Lower leg skin (tissue), 4 donors: ENCODE data around the gene WBP2. TPM values are rescaled to one million over a fixed set of nuclear protein-coding genes. Genes with fewer than 3 reads are reported as not detected.

ENCODE experiments used
- DNase-seq, 2 donors: peaks; one replicate each; pipeline ENCODE4 v3.0.0-alpha.2; 2019; ENCODE audit warnings: low spot score in 2 of 2
- H3K4me3 ChIP-seq: fragments of 200-600 bp; sonication (generic); 2 replicates; pipeline ENCODE4 v1.5.1; 2017; ENCODE audit warnings: mild to moderate bottlenecking, low read depth; ENCODE audit not compliant: poor library complexity, severe bottlenecking
- POLR2A ChIP-seq, 2 donors: fragments of 450-650 bp; IDR thresholded peaks; one replicate each; pipeline ENCODE4 v1.6.1; 2016 to 2017; ENCODE audit warnings: antibody characterized with exemption in 2 of 2, mild to moderate bottlenecking in 1 of 2, moderate library complexity in 1 of 2
- WGBS, 2 donors: methylation state at CpG; one replicate each; pipeline ENCODE4 v1.1.5; 2018; 5-methylcytosine and 5-hydroxymethylcytosine counted together
- intact Hi-C: fragments of 100-400 bp; cut with DNase I; formaldehyde crosslinking; loops from one replicate; pipeline ENCODE4 v1.15.0; 2023; ENCODE audit warnings: low total_unique reads
- total RNA-seq, 4 donors: library from RNA; depleted of rRNA; stranded (reverse); fragments of >200 nt; gene quantifications; one replicate each; pipeline ENCODE4 v1.1.0, GENCODE V29; 2016
- TF ChIP-seq, protein P1 (sequence below), 3 donors: fragments of 450-650 bp; IDR thresholded peaks; one replicate each; pipeline ENCODE4 v1.5.1; 2016; ENCODE audit warnings: antibody characterized with exemption in 3 of 3, mild to moderate bottlenecking in 3 of 3, moderate library complexity in 2 of 3

Gene WBP2
- total RNA-seq, 4 donors from 2014 or later: 74.2 to 149 (median 93.8) TPM

DNA sequence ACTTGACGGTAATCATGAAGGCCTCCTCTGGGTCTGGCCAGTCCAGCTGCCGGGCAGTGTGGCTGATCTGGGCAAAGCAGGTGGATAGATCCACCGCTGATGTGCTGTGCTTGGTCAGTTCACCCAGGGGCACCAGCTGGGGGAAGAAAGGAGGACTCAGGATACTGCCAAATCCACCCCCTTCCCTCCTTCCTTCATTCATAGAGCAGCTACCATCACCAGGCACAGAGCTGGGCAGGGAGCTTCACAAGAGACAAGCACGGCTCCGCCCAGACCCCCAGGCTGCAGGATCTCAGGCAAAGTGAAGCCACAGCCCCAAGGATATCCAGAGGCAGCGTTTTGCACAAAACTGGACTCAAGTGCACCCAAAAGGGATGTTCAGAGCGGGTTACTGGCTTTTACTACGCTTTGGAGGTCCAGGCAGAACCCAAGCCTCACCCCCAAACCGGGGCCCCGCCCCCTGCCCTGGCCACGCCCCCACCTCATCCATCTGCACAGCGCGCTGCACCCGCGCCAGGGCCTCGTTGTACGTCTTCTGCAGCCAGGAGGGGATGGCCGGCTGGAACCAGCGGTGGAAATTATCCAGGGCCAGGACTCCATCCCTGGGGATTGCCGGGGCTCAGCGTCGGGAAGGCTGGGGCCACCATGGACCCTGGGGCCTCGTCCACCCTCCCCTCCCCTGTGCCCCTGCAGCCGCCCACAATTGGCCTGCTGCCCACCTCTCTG, 20.0 kb downstream of the WBP2 start:
- 59 to 64% methylated on average over 13 to 24 of the region's 24 CpGs for WGBS, 2 donors
- intact Hi-C loops: no loop called here
- no peak for DNase-seq
- no peak overlapping the region for H3K4me3 ChIP-seq
- no peak for TF ChIP-seq POLR2A (IDR thresholded peaks at IDR 0.05)
- TF ChIP-seq, protein P1, sequence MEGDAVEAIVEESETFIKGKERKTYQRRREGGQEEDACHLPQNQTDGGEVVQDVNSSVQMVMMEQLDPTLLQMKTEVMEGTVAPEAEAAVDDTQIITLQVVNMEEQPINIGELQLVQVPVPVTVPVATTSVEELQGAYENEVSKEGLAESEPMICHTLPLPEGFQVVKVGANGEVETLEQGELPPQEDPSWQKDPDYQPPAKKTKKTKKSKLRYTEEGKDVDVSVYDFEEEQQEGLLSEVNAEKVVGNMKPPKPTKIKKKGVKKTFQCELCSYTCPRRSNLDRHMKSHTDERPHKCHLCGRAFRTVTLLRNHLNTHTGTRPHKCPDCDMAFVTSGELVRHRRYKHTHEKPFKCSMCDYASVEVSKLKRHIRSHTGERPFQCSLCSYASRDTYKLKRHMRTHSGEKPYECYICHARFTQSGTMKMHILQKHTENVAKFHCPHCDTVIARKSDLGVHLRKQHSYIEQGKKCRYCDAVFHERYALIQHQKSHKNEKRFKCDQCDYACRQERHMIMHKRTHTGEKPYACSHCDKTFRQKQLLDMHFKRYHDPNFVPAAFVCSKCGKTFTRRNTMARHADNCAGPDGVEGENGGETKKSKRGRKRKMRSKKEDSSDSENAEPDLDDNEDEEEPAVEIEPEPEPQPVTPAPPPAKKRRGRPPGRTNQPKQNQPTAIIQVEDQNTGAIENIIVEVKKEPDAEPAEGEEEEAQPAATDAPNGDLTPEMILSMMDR (IDR thresholded peaks at IDR 0.05): no peak

DNA sequence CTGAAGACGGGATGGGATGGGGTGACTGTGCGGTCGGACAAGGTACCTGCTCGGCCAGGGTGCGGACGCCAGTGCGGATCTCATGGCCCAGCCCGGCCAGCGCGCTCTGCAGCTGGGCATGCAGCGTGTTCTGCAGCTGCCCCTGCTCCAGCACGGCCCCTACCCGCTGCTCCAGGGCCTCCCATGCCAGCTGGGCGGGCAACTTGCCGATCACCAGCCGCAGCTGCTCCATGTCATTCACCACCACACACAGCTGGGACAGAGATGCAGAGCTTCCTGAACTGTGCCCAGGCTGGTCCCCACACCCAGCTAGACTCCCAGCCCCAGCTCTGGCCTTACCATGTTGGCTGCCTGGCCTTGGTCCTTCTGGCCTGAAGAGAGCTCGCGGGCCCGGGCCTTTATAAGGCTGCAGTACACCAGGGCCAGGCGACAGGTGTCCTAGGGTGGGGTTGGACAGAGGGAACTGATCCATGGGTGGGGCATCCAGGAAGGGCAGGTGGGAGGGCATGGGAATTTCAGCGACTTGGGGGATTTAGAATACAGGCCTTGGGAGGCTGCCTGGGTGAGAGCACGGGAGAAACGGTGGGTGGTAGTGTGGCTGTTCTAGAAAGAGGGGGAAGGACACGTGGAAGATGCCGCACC, 20.7 kb downstream of the WBP2 start:
- WGBS, 2 donors: 91 to 95% methylated on average over 20 to 25 of the region's 25 CpGs
- no peak overlapping the region for H3K4me3 ChIP-seq
- no peak for DNase-seq
- TF ChIP-seq POLR2A (IDR thresholded peaks at IDR 0.05): no peak
- TF ChIP-seq, protein P1 (IDR thresholded peaks at IDR 0.05): no peak
- intact Hi-C loops: no loop called here

DNA sequence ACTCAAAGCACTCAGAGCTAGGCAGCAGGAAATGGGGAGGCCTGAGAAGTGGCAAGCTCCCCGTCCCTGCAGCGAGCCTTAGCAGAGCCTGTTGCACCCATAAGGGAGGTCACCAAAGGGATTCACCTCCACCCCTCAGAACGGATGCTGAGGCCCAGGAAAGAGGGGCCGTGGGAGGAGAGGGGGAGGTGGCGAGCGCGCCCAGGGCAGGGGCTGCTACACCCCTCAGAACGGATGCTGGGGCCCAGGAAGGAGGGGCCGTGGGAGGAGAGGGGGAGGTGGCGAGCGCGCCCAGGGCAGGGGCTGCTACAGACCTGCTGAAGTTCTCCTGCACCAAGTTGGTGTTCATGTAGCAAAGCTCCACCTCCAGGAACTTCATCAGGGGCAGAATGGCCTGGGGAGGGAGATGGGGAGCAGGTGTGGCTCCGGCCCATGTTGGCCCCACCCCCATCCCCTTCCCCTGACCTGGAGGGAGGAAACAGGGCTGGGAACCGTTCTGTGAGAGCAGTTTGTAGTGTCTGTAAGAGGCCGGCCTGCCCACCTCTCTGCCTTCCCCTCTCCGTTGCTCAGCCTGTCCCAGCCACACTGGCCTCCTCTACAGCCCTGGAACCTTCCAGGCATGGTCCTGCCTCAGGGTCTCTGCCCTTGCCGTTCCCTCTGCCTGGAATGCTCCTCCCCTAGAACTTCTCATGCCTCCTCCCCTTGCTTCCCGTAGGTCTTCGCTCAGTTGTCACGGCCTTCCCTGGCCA, 22.3 kb downstream of the WBP2 start:
- 62 to 67% methylated on average over 18 to 20 of the region's 20 CpGs for WGBS, 2 donors
- intact Hi-C loops: no loop called here
- H3K4me3 ChIP-seq: no peak overlapping the region
- TF ChIP-seq POLR2A (IDR thresholded peaks at IDR 0.05): no peak
- TF ChIP-seq, protein P1 (IDR thresholded peaks at IDR 0.05): no peak
- no peak for DNase-seq

DNA sequence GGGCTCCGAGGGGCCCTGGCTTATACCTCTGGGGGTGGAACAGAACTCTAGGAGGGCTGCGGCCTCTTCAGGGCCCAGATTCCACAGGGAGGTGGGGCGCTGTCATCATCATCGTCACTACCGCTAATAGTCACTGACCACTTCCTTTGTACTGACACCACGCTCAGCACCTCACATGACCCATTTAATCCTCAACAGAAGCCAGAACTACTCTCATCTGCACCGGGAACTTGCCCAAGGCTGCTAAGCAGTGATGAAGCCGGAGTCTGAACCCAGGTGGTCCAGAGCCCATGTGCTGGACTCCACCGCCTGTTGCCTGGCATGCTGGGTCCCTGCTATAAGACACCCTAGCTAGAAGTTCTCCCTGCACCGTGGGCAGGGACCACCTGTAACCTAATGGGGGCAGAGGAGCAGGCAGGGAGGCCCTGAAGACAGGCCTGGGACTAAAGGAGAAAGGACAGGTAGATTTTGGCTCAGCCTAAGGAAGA, 22.9 kb downstream of the WBP2 start:
- DNase-seq: peak in 1 of 2 donors; percentile 60
- TF ChIP-seq POLR2A (IDR thresholded peaks at IDR 0.05): no peak
- TF ChIP-seq, protein P1 (IDR thresholded peaks at IDR 0.05): no peak
- intact Hi-C loops: no loop called here
- no peak overlapping the region for H3K4me3 ChIP-seq
- 77 to 82% methylated on average over 10 of the region's 10 CpGs for whole genome bisulfite sequencing, 2 donors

DNA sequence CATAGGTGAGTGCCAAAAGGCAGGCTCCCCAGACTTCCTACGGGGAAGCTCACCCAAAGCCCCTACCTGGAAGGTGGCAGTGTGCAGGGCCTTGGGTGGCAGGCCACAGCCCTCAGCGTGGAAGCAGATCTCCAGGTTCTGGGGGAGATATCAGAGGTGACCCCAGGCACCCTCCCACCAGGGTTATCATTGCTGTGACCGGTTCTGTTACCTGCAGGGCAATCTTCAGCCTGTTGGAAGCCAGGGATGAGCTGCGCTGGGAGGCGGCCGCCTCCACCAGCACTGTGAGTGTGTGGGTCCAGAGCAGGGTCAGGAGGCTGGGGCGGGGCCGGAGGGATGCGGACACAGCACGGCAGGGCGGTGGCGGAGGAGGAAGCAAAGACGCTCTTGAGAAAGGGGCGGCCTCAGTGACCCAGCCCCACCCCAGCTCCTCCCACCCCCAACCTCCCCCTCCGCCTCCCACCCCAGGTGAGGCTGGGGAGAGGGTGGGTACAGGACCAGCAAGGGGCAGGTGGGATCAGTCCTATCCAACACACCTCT, 24.0 kb downstream of the WBP2 start:
- WGBS, 2 donors: 87 to 88% methylated on average over 15 of the region's 15 CpGs
- intact Hi-C loops: no loop called here
- no peak for DNase-seq
- H3K4me3 ChIP-seq: no peak overlapping the region
- no peak for TF ChIP-seq POLR2A (IDR thresholded peaks at IDR 0.05)
- TF ChIP-seq, protein P1 (IDR thresholded peaks at IDR 0.05): no peak
